PC-3 (cell line): Measurements from ENCODE around the gene GRIN2C. TPM values are rescaled to one million over a fixed set of nuclear protein-coding genes. Genes with fewer than 3 reads are reported as not detected.

ENCODE experiments used
- ATAC-seq: fragments of 200-7000 bp; cut with Tn5 transposase; 2 replicates; pipeline ENCODE4 v1.9.1; 2020; ENCODE audit warnings: mild to moderate bottlenecking, moderate library complexity
- BruUV-seq: library from RNA; stranded (reverse); fragments of 400-500 nt; replicated peaks from 2 replicates; lab custom pipeline; 2021; lab: Mats Ljungman, UMichigan
- CTCF ChIA-PET: fragments of 300-600 bp; sonication (Branson Sonifier 250); formaldehyde crosslinking; loops from one replicate; lab custom pipeline; 2022; ENCODE audit warnings: antibody characterized with exemption; lab: Charles Lee
- POLR2A ChIA-PET: fragments of 300-600 bp; sonication (Branson Sonifier 250); formaldehyde crosslinking; loops from one replicate; lab custom pipeline; 2022; ENCODE audit warnings: antibody characterized with exemption; ENCODE audit not compliant: unreplicated experiment; lab: Charles Lee
- DNase-seq: peaks from one replicate; pipeline ENCODE4 v3.0.0-alpha.2; 2015
- H2AFZ ChIP-seq: fragments of 300-600 bp; sonication (generic); 2 replicates; pipeline ENCODE4 v1.6.0; 2016; ENCODE audit warnings: antibody characterized with exemption, low read length
- H3F3A ChIP-seq: fragments of 300-600 bp; sonication (generic); one replicate; pipeline ENCODE4 v1.6.0; 2017; ENCODE audit warnings: antibody characterized with exemption, low read length, control low read depth, mild to moderate bottlenecking; ENCODE audit not compliant: unreplicated experiment
- H3K27ac ChIP-seq: fragments of 300-600 bp; sonication (generic); 2 replicates; pipeline ENCODE4 v1.5.1; 2016; ENCODE audit warnings: mild to moderate bottlenecking, low read length
- H3K27me3 ChIP-seq: fragments of 300-600 bp; sonication (generic); 2 replicates; pipeline ENCODE4 v1.6.1; 2016; ENCODE audit warnings: low read length, mixed read lengths
- H3K36me3 ChIP-seq: fragments of 300-600 bp; sonication (generic); 2 replicates; pipeline ENCODE4 v1.6.1; 2016; ENCODE audit warnings: low read depth, mixed run types, low read length, mixed read lengths
- H3K4me1 ChIP-seq: fragments of 300-600 bp; sonication (generic); 2 replicates; pipeline ENCODE4 v1.5.1; 2016; ENCODE audit warnings: low read length; ENCODE audit not compliant: insufficient read depth
- H3K4me2 ChIP-seq: fragments of 300-600 bp; sonication (generic); 2 replicates; pipeline ENCODE4 v1.6.0; 2016; ENCODE audit warnings: low read length
- H3K4me3 ChIP-seq: fragments of 300-600 bp; sonication (generic); 2 replicates; pipeline ENCODE4 v1.5.1; 2016; ENCODE audit warnings: mild to moderate bottlenecking, low read length, mixed read lengths
- H3K79me2 ChIP-seq: fragments of 300-600 bp; sonication (generic); 2 replicates; pipeline ENCODE4 v1.6.1; 2017; ENCODE audit warnings: low read length, mixed read lengths
- H3K9ac ChIP-seq: fragments of 300-600 bp; sonication (generic); 2 replicates; pipeline ENCODE4 v1.6.0; 2016; ENCODE audit warnings: mild to moderate bottlenecking, low read length
- H3K9me2 ChIP-seq: fragments of 300-600 bp; sonication (generic); replicated peaks from 2 replicates; pipeline ENCODE4 v1.6.1; 2016; ENCODE audit warnings: mixed run types, low read length, mixed read lengths
- H3K9me3 ChIP-seq: fragments of 300-600 bp; sonication (generic); 2 replicates; pipeline ENCODE4 v1.6.1; 2016; ENCODE audit warnings: low read length, mixed read lengths
- H4K20me1 ChIP-seq: fragments of 300-600 bp; sonication (generic); 2 replicates; pipeline ENCODE4 v1.6.1; 2016; ENCODE audit warnings: low read length, mixed read lengths
- CTCF ChIP-seq: fragments of 300-600 bp; sonication (generic); conservative IDR thresholded peaks from 2 replicates; pipeline ENCODE4 v1.5.1; 2017; ENCODE audit warnings: antibody characterized with exemption, low read depth, mild to moderate bottlenecking, low read length
- EZH2 ChIP-seq: fragments of 300-600 bp; sonication (generic); IDR thresholded peaks from one replicate; pipeline ENCODE4 v1.6.1; 2017; ENCODE audit warnings: antibody characterized with exemption, mild to moderate bottlenecking, low read length; ENCODE audit not compliant: unreplicated experiment
- EZH2phosphoT487 ChIP-seq: fragments of 300-600 bp; sonication (generic); IDR thresholded peaks from 2 replicates; pipeline ENCODE4 v1.6.1; 2018; ENCODE audit warnings: mild to moderate bottlenecking, antibody characterized with exemption, low read length, borderline replicate concordance
- intact Hi-C: fragments of 100-400 bp; cut with micrococcal nuclease; formaldehyde crosslinking; loops from 2 replicates; pipeline ENCODE4 v1.9.0; 2023
- total RNA-seq: library from RNA; depleted of rRNA; stranded (reverse); fragments of >200 nt; gene quantifications from 2 replicates; pipeline ENCODE4 v1.2.3, GENCODE V29; 2014

The GRIN2C gene
- total RNA-seq, 1 experiment from 2014 or later, result 0.04 TPM

GRCh38 chr17:74848656-74849399 is 10.9 kb downstream of the GRIN2C start:
- Histone ChIP-seq H3K4me3 (no peak overlapping the region), H3K27me3 (peaks cover 27% of the 10 kb centered on the region), H3K4me1 (no peaks in the 10 kb centered on the region), H4K20me1 (no peaks in the 10 kb centered on the region), H3K9me2 (no peaks in the 10 kb centered on the region), H3K79me2 (no peaks in the 10 kb centered on the region), H3K4me2 (no peak overlapping the region), H2AFZ (no peak overlapping the region), H3K27ac (no peak overlapping the region), H3K9me3 (no peaks in the 10 kb centered on the region), H3K36me3 (no peaks in the 10 kb centered on the region), H3F3A (no peaks in the 10 kb centered on the region), H3K9ac (no peak overlapping the region)
- intact Hi-C loops, result no loop called here
- DNase-seq (no peak), ATAC-seq (no peak)
- no TSS peak for BruUV-seq
- ChIA-PET CTCF (no interaction called here), POLR2A (no interaction called here)
- no peak for TF ChIP-seq CTCF
- no peak for TF ChIP-seq EZH2
- TF ChIP-seq EZH2phosphoT487, result no peak

GRCh38 chr17:74846621-74847020 is 13.1 kb downstream of the GRIN2C start:
- ChIA-PET POLR2A (no interaction called here), CTCF (no interaction called here)
- no peak overlapping the region for H3K4me2 ChIP-seq
- H3K27me3 ChIP-seq, result peaks cover 8% of the 10 kb centered on the region
- DNase-seq (no peak), ATAC-seq (no peak)
- H2AFZ ChIP-seq, result no peak overlapping the region
- BruUV-seq, result no TSS peak
- no peaks in the 10 kb centered on the region for H4K20me1 ChIP-seq
- H3K4me3 ChIP-seq, result no peak overlapping the region
- H3K9me2 ChIP-seq, result no peaks in the 10 kb centered on the region
- intact Hi-C loops, result no loop called here
- TF ChIP-seq CTCF, result no peak
- TF ChIP-seq EZH2, result no peak
- no peak for TF ChIP-seq EZH2phosphoT487
- no peaks in the 10 kb centered on the region for H3F3A ChIP-seq
- H3K9me3 ChIP-seq, result no peaks in the 10 kb centered on the region
- H3K4me1 ChIP-seq, result peaks cover 6% of the 10 kb centered on the region; the same call in 1 of the 2 replicates
- H3K36me3 ChIP-seq, result no peaks in the 10 kb centered on the region
- no peak overlapping the region for H3K9ac ChIP-seq
- H3K79me2 ChIP-seq, result no peaks in the 10 kb centered on the region
- H3K27ac ChIP-seq, result no peak overlapping the region

GRCh38 chr17:74843352-74843627 is 16.4 kb downstream of the GRIN2C start:
- no peak overlapping the region for H2AFZ ChIP-seq
- no peak for TF ChIP-seq EZH2
- TF ChIP-seq EZH2phosphoT487, result no peak
- no peak for TF ChIP-seq CTCF
- BruUV-seq, result no TSS peak
- no peaks in the 10 kb centered on the region for H3F3A ChIP-seq
- ChIA-PET POLR2A (interaction anchor here (0.6 to 0.9 kb wide), 3 partner anchors 30 to 169 kb away, joined by 4 to 7 read pairs (median 4); partner anchors contain the start of genes FDXR and MRPL58), CTCF (interaction anchor here (0.6 to 1.6 kb wide), 6 partner anchors 9 to 30 kb away, joined by 3 to 17 read pairs (median 4); partner anchors contain the start of gene FDXR)
- peaks cover 6% of the 10 kb centered on the region; the same call in 1 of the 2 replicates for H3K4me1 ChIP-seq
- H3K27me3 ChIP-seq, result no peaks in the 10 kb centered on the region
- no peak overlapping the region for H3K9ac ChIP-seq
- no peaks in the 10 kb centered on the region for H3K79me2 ChIP-seq
- ATAC-seq, result no peak
- H3K9me3 ChIP-seq, result no peaks in the 10 kb centered on the region
- H3K9me2 ChIP-seq, result no peaks in the 10 kb centered on the region
- H3K4me2 ChIP-seq, result no peak overlapping the region
- intact Hi-C loops, result loop anchor here (1.0 kb wide), 1 partner anchor 17 kb away; no protein-coding TSS in a partner anchor
- no peaks in the 10 kb centered on the region for H4K20me1 ChIP-seq
- no peak overlapping the region for H3K27ac ChIP-seq
- no peak overlapping the region for H3K4me3 ChIP-seq
- DNase-seq, result no peak
- no peaks in the 10 kb centered on the region for H3K36me3 ChIP-seq
